22Rv1 (cell line): ENCODE measurements around the gene CALHM5.

Experiments used
- CTCF ChIP-seq: fragments of 450-650 bp; IDR thresholded peaks from 2 replicates; pipeline ENCODE4 v1.5.1; 2017; ENCODE audit warnings: mild to moderate bottlenecking
- ZFX ChIP-seq: fragments of 450-650 bp; IDR thresholded peaks from 2 replicates; pipeline ENCODE4 v1.6.1; 2017; ENCODE audit warnings: antibody characterized with exemption, borderline replicate concordance

- TF ChIP-seq CTCF (no peak), ZFX (no peak)
Observed at GRCh38 chr6:116467514-116467913, 43.9 kb upstream of the CALHM5 start.
